Activated CD4-positive, alpha-beta T cell treated with anti-CD3 and anti-CD28 coated beads, Interleukin-10, Interleukin-2, amounts not matched to agents 100 ng/mL and 50 ng/mL, durations not matched to agents 16 hours and 8 hours (primary cell): ENCODE measurements around the gene BABAM2.
"Not testable (repeated sequence)": the region's sequence is repeated elsewhere in the genome, so short reads cannot be mapped to it uniquely, and the experiment has no call there.

Experiments
- DNase-seq: peaks from one replicate; pipeline ENCODE4 v3.0.0-alpha.2; 2020

The BABAM2 gene

GRCh38 chr2:28219758-28220368 is 329.3 kb downstream of the BABAM2 start:
- DNase-seq: peak; percentile 5

GRCh38 chr2:28224648-28225472 is 334.3 kb downstream of the BABAM2 start:
- no peak for DNase-seq

GRCh38 chr2:28225473-28226080 is 335.0 kb downstream of the BABAM2 start:
- no peak for DNase-seq

- no peak for DNase-seq
These were observed 336.0 kb downstream of the BABAM2 start for GRCh38 chr2:28226558-28226957.

- DNase-seq: no peak
These were observed 337.0 kb downstream of the BABAM2 start for GRCh38 chr2:28227498-28227897.

GRCh38 chr2:28228434-28228995 is 338.0 kb downstream of the BABAM2 start:
- DNase-seq: no peak

- DNase-seq: no peak
These were observed 340.6 kb downstream of the BABAM2 start for GRCh38 chr2:28231110-28231631.

GRCh38 chr2:28232295-28232694 is 341.8 kb downstream of the BABAM2 start:
- no peak for DNase-seq

GRCh38 chr2:28233164-28233676 is 342.7 kb downstream of the BABAM2 start:
- no peak for DNase-seq

GRCh38 chr2:28234807-28235206 is 344.3 kb downstream of the BABAM2 start:
- no peak for DNase-seq

GRCh38 chr2:28239207-28239606 is 348.7 kb downstream of the BABAM2 start:
- DNase-seq: no peak

GRCh38 chr2:28240937-28241336 is 350.4 kb downstream of the BABAM2 start:
- no peak for DNase-seq

- DNase-seq: no peak
These were observed 356.8 kb downstream of the BABAM2 start for GRCh38 chr2:28247290-28247689.

GRCh38 chr2:28247734-28248133 is 357.2 kb downstream of the BABAM2 start:
- DNase-seq: no peak

GRCh38 chr2:28248511-28248910 is 358.0 kb downstream of the BABAM2 start:
- no peak for DNase-seq

- DNase-seq: no peak
These were observed 359.5 kb downstream of the BABAM2 start for GRCh38 chr2:28250006-28250405.

- DNase-seq: peak; percentile 78
These were observed 360.8 kb downstream of the BABAM2 start for GRCh38 chr2:28251337-28251736.

- peak; percentile 90 for DNase-seq
These were observed 361.8 kb downstream of the BABAM2 start for GRCh38 chr2:28252311-28252710.

GRCh38 chr2:28253543-28253942 is 363.0 kb downstream of the BABAM2 start:
- no peak for DNase-seq

GRCh38 chr2:28255231-28255630 is 364.7 kb downstream of the BABAM2 start:
- DNase-seq: not testable (repeated sequence)

GRCh38 chr2:28257182-28257581 is 366.7 kb downstream of the BABAM2 start:
- DNase-seq: no peak

- not testable (repeated sequence) for DNase-seq
These were observed 368.7 kb downstream of the BABAM2 start for GRCh38 chr2:28259226-28259625.

GRCh38 chr2:28263690-28264089 is 373.2 kb downstream of the BABAM2 start:
- no peak for DNase-seq
